ENCODE measurements around the gene NFASC.

DNA sequence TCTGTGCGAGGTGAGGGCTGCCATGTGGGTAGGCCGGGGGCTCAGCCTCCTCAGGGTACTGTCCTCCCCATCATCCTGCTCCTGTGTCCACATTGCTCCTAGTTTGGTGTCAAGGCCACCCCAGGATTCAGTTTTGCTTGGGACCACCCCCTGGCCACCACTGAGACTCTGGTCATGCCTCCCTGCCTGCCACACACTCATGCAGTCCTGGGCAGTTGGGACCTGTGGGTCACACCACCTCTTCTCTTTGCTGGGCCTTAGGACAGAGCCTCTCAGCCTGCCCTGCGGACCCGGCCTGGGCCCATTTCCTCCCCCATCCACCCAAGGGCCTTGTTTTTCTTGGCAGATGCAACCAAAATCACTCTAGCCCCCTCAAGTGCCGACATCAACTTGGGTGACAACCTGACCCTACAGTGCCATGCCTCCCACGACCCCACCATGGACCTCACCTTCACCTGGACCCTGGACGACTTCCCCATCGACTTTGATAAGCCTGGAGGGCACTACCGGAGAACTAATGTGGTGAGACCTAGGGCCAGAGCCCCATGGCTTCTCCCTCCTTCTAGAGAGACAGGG, 194.2 kb downstream of the NFASC start:
- TF ChIP-seq POLR2AphosphoS5 (IDR thresholded peaks at IDR 0.05; ENCODE audit: borderline replicate concordance, low read depth, low read length) (no peak), EZH2 (IDR thresholded peaks at IDR 0.05) (no peak)
